Hindlimb muscle (tissue), 1 donor: ENCODE measurements around the gene SLC39A6. TPM values are rescaled to one million over a fixed set of nuclear protein-coding genes. Genes with fewer than 3 reads are reported as not detected.
"Not testable (repeated sequence)": the region's sequence is repeated elsewhere in the genome, so short reads cannot be mapped to it uniquely, and the experiment has no call there.

Experiments used
- DNase-seq: peaks from one replicate; pipeline ENCODE4 v3.0.0-alpha.2; 2013
- polyA plus RNA-seq: library from polyadenylated mRNA; unstranded; fragments of 120-200 nt; gene quantifications from one replicate; pipeline ENCODE4 v1.2.1, GENCODE V29; 2013; ENCODE audit not compliant: insufficient read length

SLC39A6 gene
- polyA plus RNA-seq, 1 donor: 28.1 TPM

- no peak for DNase-seq
Observed at GRCh38 chr18:36132756-36133155, 3.6 kb upstream of the SLC39A6 start.

GRCh38 chr18:36131692-36132483 lies 2.7 kb upstream of the SLC39A6 start:
- no peak for DNase-seq

GRCh38 chr18:36130883-36131653 lies 1.9 kb upstream of the SLC39A6 start:
- DNase-seq: no peak

GRCh38 chr18:36130039-36130831 lies 1.1 kb upstream of the SLC39A6 start:
- DNase-seq: no peak

GRCh38 chr18:36128907-36129299 lies 237 bp downstream of the SLC39A6 start:
- DNase-seq: no peak

- DNase-seq: peak; percentile 13
Observed at GRCh38 chr18:36128530-36128870, 640 bp downstream of the SLC39A6 start.

GRCh38 chr18:36127836-36128529 lies 1.2 kb downstream of the SLC39A6 start:
- DNase-seq: no peak

GRCh38 chr18:36126668-36127067 lies 2.5 kb downstream of the SLC39A6 start:
- DNase-seq: no peak

- DNase-seq: no peak
Observed at GRCh38 chr18:36124841-36125240, 4.3 kb downstream of the SLC39A6 start.

- no peak for DNase-seq
Observed at GRCh38 chr18:36120297-36120696, 8.8 kb downstream of the SLC39A6 start.

- not testable (repeated sequence) for DNase-seq
Observed at GRCh38 chr18:36116771-36117170, 12.4 kb downstream of the SLC39A6 start.

GRCh38 chr18:36114738-36115137 lies 14.4 kb downstream of the SLC39A6 start:
- no peak for DNase-seq

GRCh38 chr18:36114251-36114650 lies 14.9 kb downstream of the SLC39A6 start:
- no peak for DNase-seq

GRCh38 chr18:36112302-36112701 lies 16.8 kb downstream of the SLC39A6 start:
- no peak for DNase-seq

GRCh38 chr18:36109737-36110136 lies 19.4 kb downstream of the SLC39A6 start:
- DNase-seq: no peak

- DNase-seq: no peak
Observed at GRCh38 chr18:36108601-36109000, 20.5 kb downstream of the SLC39A6 start.

GRCh38 chr18:36108196-36108595 lies 20.9 kb downstream of the SLC39A6 start:
- DNase-seq: no peak

- no peak for DNase-seq
Observed at GRCh38 chr18:36107477-36107876, 21.7 kb downstream of the SLC39A6 start.

GRCh38 chr18:36104749-36105148 lies 24.4 kb downstream of the SLC39A6 start:
- DNase-seq: no peak

GRCh38 chr18:36101943-36102342 lies 27.2 kb downstream of the SLC39A6 start:
- no peak for DNase-seq

- DNase-seq: no peak
Observed at GRCh38 chr18:36099311-36099710, 29.8 kb downstream of the SLC39A6 start.

- DNase-seq: no peak
Observed at GRCh38 chr18:36096955-36097354, 32.2 kb downstream of the SLC39A6 start.
